Measurements from ENCODE around the gene PRDM5.

DNA sequence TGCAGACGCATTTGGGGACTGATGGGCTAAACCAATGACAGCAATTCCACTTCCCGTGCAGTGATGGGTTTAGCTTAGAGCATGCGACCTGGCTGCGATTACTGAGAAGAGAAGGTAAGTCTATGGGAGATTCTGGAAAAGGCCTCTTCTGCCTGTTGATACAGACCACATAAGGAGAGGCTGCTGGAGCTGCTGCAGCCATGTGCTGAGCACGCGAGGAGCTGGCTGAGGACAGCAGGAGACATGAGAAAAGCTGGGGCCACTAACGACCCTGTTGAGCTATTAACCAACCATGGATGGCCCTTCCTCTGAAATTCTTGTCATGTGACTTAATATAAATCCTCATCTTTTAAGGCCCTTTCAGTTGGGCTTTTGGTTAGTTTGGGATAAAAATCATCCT is 199.9 kb downstream of the PRDM5 start:
- no peak for TF ChIP-seq POLR2A (IDR thresholded peaks at IDR 0.05; ENCODE audit: low read depth, low read length)
- TF ChIP-seq POLR2AphosphoS5 (IDR thresholded peaks at IDR 0.05; ENCODE audit: low read depth, low read length): no peak
- no peak for TF ChIP-seq TAF1 (IDR thresholded peaks at IDR 0.05; ENCODE audit: low read depth, low read length)

All from GM12891 (cell line).